GM20000 (cell line): ENCODE results near the gene SCAPER.

Source experiments
- DNase-seq: peaks from one replicate; pipeline ENCODE4 v3.0.0; 2012; ENCODE audit warnings: low spot score
- CTCF ChIP-seq: IDR thresholded peaks from 2 replicates; pipeline ENCODE4 v1.5.1; 2012; ENCODE audit warnings: mild to moderate bottlenecking, control low read depth; ENCODE audit errors: extremely low read depth, missing control alignments

Gene SCAPER

GRCh38 chr15:76772776-76773175, 132.4 kb downstream of the SCAPER start:
- no peak for TF ChIP-seq CTCF
- DNase-seq = no peak

DNA sequence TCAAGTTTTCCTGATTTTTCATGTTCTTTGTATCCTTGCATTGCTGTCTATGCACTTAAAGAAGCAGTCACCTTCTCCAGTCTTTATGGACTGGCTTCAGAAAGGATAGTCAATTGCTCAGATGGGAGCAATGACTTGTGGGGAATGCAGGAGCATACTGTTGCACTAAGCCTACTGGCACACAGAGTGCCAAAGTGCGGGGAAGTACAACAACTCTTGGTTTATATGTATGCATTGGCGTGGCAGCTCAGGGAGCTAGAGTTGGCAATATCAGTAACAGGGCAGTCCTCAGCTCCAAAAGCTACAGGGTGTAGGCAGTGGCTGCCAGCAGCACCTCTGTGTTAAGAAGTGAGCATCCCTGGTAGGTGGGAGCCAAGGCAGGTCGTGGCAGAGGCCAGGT, 141.1 kb downstream of the SCAPER start:
- no peak for DNase-seq
- TF ChIP-seq CTCF = no peak

DNA sequence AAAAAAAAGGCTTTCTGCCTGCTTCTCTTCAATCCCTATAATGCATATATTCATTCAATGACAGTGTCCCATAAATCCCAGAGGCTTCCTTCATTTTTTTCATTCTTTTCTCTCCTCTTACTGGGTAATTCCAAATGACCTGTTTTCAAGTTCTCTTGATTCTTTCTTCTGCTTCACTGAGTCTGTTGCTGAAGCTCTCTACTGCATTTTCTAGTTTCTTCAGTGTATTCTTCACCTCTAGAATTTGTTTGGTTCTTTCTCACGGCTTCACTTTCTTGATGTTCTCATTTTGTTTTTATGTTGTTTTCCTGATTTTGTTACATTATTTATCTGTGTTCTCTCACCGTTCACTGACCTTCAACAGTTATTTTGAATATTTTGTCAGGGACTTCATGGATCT, 141.6 kb downstream of the SCAPER start:
- TF ChIP-seq CTCF = no peak
- no peak for DNase-seq

- no peak for TF ChIP-seq CTCF
- DNase-seq = no peak
Measured at GRCh38 chr15:76756381-76756780, 148.8 kb downstream of the SCAPER start.

- no peak for DNase-seq
- no peak for TF ChIP-seq CTCF
Measured at GRCh38 chr15:76753771-76754170, 151.4 kb downstream of the SCAPER start.

- TF ChIP-seq CTCF = no peak
- no peak for DNase-seq
Measured at GRCh38 chr15:76753131-76753530, 152.0 kb downstream of the SCAPER start.

GRCh38 chr15:76752549-76752948, 152.6 kb downstream of the SCAPER start:
- TF ChIP-seq CTCF = no peak
- DNase-seq = no peak
